Muscle of back (tissue), 11 donors: ENCODE results near the gene PEX14. TPM values are rescaled to one million over a fixed set of nuclear protein-coding genes. Genes with fewer than 3 reads are reported as not detected.

ENCODE experiments used
- DNase-seq, 3 donors: peaks; one replicate each; pipeline versions ENCODE4 v3.0.0 to v3.0.0-alpha.2; 2013
- polyA plus RNA-seq, 10 donors: library from polyadenylated mRNA; unstranded; fragments of 120-200 nt; gene quantifications; one replicate each; pipeline ENCODE4 v1.2.1, GENCODE V29; 2013; ENCODE audit not compliant: insufficient read length in 10 of 10

The PEX14 gene
- polyA plus RNA-seq, 10 donors, result 11.2 to 14.8 (median 13.6) TPM

GRCh38 chr1:10515976-10516750 lies 41.4 kb downstream of the PEX14 start:
- DNase-seq, result no peak

DNA sequence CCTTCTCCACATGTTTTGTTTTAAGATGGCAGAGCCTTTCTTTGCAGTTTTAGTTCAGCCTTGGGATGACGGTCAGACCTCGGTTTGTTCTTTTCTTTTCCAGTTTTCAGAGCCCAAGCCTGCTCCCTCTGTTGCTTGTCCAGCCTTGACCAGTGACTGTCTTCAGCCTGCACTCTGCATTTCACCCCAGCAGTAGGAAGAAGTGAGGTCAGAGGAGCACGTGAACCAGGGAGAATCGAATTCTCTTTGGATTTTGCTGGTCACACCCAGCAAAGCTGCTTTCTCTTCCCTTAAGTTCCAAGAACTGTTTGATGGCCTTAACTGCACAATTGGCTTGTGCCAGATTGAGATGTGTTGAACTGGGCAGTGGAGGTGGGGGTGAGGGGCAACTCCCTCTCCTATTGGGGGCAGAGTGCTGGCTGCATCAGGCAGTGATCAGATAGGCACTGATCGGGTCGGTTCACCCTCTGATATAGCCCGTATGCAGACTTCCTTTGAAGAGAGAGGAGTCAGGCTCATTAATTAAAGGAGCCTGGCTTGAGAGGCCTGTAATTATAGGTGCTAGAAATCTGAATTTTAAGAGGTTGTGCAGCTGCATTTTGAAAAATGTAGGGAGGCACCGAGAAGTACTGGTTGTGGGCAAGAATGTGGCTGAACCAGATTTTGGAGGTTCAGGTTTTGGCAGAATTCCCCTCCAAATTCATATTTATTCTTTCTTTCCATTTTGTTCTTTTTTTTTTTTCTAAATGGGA lies 42.4 kb downstream of the PEX14 start:
- no peak for DNase-seq

GRCh38 chr1:10517677-10517982 lies 42.9 kb downstream of the PEX14 start:
- DNase-seq, result no peak

- DNase-seq, result no peak
Observed at GRCh38 chr1:10519016-10519417, 44.3 kb downstream of the PEX14 start.

- DNase-seq, result no peak
Observed at GRCh38 chr1:10520497-10520896, 45.7 kb downstream of the PEX14 start.

DNA sequence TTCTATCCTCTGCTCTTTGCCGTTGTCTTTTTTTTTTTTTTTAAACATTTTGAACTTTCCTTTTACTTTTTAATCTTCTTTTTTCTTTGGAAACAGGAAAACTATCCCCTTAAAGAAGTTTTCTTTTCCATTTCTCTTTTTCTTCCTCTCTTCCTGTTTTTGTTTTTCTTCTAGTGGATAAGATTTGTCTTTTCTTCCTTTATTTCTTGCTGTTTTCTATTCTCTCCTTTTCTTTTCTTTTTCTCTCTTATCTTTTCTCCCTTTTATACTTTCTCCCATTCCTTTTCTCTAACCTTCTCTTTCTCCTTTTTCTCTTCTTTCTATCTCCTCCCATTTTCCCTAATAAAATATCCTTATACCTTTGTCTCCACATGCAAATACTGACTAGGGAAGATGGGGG lies 46.2 kb downstream of the PEX14 start:
- DNase-seq, result no peak

GRCh38 chr1:10521537-10522157 lies 46.9 kb downstream of the PEX14 start:
- DNase-seq, result no peak

DNA sequence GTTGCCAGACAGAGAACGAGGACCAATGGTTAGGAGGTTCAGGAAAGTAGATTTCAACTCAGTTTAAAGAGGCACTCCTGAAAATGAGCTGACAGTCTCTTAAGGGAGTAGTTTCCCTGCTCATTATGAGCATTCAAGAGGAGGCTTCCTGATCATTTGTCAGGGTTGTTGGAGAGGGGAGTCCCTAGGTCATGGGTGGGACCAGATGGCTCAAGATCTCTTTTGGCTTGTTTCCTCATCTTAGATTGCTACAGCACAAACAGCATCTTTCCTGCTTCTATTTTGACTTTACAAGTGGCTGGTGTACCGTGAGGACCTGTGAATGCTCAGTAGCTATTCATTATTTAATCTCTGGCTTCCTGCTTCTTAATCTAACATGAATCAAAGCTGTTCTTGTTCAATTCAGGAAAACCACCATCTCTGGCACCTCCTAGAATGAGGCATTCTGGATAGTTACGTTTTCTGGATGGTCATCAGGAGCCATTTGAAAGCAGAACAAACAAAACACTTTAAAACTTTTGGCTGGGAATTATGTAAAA lies 47.6 kb downstream of the PEX14 start:
- no peak for DNase-seq

GRCh38 chr1:10525208-10525607 lies 50.5 kb downstream of the PEX14 start:
- no peak for DNase-seq

DNA sequence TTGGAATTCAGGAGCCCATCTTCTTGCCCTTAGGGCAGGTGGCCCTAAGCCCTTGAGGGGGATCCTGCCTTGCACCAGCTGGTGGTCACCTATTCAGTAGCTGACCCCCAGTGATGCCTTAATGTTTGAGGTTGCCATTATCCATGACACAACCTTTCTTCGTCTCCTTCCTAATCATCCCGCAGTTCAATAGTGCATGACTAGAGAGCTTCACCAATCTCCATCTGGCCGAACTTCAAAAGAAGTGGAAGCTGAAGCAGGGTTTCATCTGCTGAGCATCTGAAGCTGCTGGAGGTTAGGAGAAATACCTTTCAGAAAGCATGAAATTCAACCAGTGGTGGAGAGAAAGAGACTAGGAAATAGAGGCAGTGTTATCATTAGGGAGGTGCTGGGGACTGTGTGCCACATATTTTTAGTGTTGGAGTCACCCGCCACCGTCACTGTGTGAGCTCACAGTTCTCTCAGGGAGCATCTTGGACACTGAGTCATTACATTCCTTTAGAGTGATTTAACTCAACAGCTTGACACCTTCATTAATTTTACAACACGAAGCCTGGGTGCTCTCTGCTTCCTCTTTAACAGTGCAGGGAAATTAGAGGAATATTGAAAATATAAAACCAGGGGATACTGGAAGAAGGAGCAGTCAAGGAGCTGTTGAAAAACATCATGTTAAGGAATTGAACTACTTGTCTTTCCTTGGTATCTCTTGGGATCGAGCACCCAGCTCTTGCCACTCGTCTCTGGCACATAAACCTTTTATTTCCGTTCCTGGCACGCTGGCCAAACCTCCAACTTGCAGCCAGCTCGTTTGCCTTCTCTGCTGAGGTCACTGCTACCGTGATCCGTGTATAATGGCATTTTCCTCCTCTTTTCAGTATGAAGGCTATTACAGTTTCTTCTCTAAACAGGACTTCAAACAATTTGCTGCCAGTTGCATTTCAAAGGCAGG lies 53.6 kb downstream of the PEX14 start:
- DNase-seq, result peak in 1 of 3 donors; percentile 86

DNA sequence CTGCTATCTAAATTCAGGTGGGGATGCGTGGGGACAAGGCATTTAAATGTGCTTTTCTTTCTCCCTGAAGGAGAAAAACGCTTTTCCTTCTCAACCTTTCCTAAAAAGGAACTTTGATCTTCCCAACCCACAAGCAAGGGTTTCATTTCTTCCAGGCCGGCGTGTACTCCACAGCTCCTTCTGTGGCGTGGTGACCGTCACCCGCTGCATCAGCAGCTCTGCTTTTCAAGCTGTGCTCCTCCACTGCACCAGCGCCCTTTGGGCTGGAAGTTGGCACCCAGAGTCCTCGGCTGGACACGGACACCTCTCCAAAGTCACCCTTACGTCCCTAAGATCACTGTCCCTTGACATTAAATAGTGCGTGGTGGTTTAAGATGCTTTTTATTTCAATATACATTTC lies 54.3 kb downstream of the PEX14 start:
- no peak for DNase-seq

GRCh38 chr1:10529765-10530164 lies 55.0 kb downstream of the PEX14 start:
- no peak for DNase-seq

DNA sequence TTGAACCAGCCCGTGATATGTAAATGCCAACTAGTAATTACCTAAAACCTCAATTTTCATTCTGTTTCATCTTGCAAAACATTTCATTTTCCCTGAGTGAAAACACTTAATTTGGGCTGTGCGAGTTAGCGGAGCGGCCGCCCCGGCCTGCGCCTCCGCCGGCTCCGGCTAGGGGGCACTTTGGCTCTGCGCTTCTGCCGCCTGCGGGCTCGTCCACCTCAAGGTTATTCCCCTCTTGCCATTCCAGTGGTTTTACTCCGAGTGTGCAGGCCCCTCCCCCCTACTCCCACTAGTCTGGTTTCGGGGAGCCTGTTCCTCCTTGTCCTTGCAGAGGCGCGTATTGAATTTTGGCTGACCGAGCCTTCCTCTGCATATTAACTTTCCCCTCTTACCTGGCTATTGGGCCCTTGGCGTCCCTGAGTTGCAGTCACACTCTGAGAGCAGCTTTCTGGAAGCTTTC lies 55.6 kb downstream of the PEX14 start:
- DNase-seq, result peak in 1 of 3 donors; percentile 63

DNA sequence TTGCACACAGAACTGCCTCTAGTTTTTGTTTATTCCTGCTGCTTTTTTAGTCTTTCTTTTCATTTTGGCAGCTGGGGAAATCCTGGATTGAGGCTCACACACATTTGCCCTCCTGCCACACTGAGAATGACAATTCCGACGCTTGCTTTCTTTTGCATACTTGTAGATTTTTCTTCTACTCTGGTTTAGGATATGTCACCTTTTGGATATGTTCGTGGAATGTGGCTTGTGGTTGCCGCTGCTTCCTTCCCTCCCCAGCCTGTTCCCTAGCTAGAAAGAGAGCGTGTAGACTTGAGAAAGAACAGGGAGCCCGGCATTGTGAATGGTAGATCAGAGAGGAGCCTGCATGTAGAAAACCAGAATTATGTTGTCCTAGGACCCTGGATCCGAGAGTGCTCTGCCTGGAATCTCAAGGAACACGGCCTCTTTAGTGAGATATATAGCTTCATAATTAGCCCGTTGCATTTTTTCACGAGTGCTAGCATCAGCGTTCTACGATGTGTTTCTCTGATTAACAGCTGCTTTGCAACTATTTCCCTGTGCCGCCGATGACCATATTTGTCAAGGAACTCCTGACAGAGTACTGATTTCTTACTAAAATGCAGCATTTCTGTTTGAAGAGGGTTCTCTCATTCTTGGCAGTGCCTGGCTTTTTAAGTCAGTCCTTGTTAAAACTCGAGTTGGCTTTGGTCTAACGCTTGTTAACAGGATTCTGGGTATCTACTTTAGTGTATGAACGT lies 56.2 kb downstream of the PEX14 start:
- DNase-seq, result peak in 1 of 3 donors; percentile 56

- no peak for DNase-seq
Observed at GRCh38 chr1:10532362-10532761, 57.6 kb downstream of the PEX14 start.

- DNase-seq, result no peak
Observed at GRCh38 chr1:10534519-10534918, 59.8 kb downstream of the PEX14 start.

GRCh38 chr1:10536133-10536770 lies 61.5 kb downstream of the PEX14 start:
- no peak for DNase-seq

DNA sequence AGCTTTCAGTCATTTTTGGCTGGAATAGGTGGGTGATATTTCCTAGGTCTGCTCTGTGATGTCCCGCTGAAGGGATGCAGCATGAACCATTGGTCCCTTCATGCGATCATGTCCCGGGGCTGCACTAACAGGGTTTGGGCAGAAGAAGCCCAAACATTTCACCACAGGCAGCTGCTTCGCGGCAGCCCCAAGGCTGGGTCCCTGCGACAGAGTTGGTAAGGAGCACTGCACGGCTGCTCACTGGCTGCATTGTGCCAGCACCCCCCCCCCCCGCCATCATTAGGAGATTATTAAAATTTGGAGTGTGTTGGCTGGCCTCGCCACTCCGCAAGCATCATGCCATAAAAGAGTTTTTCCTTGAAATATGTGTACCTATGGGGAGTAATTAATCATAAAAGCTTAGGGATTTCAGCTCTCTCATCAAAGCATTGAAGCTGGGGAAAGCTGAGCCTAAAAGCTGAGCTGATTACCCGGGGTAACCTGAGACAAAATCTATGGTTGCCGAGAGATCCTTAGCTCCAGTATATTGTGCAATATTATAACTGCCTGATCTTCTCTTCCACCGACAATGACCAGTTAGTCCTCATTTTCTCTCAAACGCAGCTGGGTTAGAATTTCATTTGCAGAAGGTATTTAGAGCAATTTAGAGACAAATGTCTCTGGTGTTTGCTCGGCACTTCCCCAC lies 62.5 kb downstream of the PEX14 start:
- no peak for DNase-seq

GRCh38 chr1:10538646-10539355 lies 64.1 kb downstream of the PEX14 start:
- DNase-seq, result peak in 2 of 3 donors; percentile 23 to 64
